Transverse colon (tissue), 3 donors: ENCODE results near the gene TAF15.

Source experiments
- POLR2A ChIP-seq: fragments of 450-650 bp; IDR thresholded peaks from one replicate; pipeline ENCODE4 v1.6.1; 2016; ENCODE audit warnings: antibody characterized with exemption, mild to moderate bottlenecking, moderate library complexity
- TF ChIP-seq, protein P1 (sequence below), 5 experiments: fragments of 200-600 bp in 3 of 5; fragments of 450-650 bp in 2 of 5; sonication (generic) in 3 of 5; IDR thresholded peaks; 1 replicate in 2 of 5; 2 replicates in 3 of 5; pipeline ENCODE4 v1.5.1; 2016 to 2017; ENCODE audit warnings: antibody characterized with exemption in 5 of 5, inconsistent platforms in 3 of 5, mild to moderate bottlenecking in 2 of 5, moderate library complexity in 1 of 5

DNA sequence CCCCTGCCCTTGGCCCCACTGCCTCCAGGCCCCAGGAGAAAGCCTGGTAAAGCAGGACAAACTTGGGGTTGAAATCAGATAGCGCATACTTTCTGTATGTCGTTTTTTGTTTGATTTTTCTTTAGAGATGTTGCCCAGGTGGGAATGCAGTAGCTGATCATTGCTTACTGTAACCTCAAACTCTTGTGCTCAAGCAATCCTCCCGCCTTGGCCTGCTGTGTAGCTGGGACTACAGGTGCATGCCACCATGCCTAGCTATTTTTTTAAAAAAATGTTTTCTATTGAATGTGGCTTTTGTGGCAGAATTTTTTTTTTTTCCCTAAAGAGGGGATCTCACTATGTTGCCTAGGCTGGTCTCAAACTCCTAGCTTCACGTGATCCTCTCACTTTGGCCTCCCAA, 82.0 kb downstream of the TAF15 start:
- no peak for TF ChIP-seq POLR2A
- TF ChIP-seq, protein P1, sequence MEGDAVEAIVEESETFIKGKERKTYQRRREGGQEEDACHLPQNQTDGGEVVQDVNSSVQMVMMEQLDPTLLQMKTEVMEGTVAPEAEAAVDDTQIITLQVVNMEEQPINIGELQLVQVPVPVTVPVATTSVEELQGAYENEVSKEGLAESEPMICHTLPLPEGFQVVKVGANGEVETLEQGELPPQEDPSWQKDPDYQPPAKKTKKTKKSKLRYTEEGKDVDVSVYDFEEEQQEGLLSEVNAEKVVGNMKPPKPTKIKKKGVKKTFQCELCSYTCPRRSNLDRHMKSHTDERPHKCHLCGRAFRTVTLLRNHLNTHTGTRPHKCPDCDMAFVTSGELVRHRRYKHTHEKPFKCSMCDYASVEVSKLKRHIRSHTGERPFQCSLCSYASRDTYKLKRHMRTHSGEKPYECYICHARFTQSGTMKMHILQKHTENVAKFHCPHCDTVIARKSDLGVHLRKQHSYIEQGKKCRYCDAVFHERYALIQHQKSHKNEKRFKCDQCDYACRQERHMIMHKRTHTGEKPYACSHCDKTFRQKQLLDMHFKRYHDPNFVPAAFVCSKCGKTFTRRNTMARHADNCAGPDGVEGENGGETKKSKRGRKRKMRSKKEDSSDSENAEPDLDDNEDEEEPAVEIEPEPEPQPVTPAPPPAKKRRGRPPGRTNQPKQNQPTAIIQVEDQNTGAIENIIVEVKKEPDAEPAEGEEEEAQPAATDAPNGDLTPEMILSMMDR (IDR thresholded peaks at IDR 0.05): no peak
